ENCODE measurements around the gene ZNF507.

The ZNF507 gene

DNA sequence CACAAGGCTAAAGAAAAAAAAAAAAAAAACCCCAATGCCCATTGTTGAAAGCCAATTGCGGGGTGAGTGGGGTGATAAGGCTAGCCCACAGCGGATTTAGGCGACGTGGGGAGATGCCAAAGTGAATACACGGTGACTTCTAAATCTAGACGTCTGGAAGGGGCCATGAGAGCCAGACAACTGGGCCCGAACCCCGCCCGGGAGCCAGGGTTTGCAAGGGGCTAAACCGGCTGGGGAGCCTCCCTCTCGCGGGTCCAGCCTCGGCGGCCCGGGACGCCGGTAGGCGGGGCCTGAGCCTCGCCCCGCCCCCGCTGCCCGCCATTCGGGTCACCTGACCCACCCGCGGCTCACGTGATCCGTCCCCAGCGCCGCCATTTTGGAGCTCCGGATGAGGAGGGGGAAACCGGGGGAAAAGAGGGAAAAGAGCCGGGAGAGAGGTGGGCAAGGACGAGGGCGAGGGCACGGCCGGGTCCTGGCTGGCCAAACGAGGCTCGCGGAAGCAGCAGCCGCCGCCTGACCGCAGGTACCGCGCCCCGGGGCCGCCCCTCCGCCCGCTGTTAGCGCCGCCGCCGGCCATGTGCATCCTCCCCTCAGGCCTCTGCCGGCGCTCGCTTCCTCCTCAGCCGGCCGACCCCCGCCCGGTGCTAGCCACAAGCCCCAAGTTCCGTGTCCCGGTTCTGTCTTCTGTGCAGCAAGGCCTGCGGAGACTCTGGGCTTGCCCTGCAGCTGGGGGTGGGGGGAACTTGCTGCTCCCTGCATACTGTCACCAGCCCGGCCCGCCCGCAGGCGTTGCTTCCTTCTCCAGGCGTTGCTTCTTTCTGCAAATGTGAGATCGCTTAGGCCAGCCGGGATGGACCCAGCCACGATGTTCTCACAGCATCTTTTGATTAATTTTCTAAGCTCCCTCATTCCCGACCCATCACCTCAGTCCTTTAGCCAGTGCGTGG is at the start of gene ZNF507:
Gene ZNF507, plus strand, starts transcription at position 350 of the 947 bp plus-strand sequence. CDS start 7,221 bp downstream, outside the sequence.
- peak; percentile 59 to 74 (median 66) for DNase-seq

DNA sequence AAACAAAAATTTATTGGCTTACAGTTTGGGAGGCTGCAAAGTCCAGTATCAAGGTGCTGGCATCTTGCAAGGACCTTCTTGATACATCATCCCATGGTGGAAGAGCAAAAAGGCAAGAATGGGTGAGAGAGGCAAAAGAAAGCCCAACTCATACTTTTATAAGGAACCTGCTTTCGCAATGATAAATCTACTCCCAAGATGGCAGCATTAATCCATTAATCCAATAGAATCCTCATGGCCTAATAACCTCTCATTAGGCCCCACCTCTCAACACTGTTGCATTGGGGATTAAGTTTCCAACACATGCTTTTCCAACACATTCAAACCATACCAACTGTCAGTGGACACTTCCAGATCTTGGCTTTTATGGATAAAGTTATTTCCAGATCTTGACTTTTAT is 48.7 kb upstream of the ZNF507 start:
- no peak for DNase-seq

DNA sequence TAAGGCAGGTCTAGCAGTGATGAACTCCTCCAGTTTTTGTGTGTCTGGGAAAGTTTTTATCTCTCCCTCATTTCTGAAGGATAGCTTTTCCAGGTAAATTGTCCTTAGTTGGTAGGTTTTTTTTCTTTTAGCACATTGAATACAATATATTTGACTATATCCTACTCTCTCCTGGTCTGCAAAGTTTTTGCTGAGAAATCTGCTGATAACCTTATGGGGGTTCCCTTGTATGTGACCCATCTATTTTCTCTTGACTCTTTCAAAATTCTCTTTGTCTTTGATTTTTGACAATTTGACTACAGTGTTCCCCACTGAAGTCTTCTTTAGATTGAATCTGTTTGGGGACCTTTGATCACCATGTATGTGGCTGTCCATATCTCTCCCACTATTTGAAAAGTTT is 42.6 kb upstream of the ZNF507 start:
- no peak for DNase-seq

DNA sequence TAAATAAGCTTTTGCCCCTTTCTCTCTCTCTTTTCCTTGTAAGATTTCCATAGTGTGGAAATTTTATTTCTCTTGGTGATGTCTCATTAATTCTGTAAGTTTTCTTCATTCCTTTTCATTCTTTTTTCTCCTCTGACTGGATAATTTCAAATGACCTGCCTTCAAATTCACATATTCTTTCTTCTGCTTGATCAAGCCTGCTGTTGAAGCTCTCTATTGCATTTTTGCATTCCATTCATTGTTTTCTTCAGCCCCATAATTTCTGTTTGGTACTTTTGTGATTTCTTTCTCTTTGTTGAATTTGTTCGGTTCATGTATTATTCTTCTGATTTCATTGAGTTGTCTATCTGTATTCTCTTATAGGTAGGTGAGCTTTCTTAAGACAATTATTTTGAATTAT is 42.2 kb upstream of the ZNF507 start:
- DNase-seq, result no peak

DNA sequence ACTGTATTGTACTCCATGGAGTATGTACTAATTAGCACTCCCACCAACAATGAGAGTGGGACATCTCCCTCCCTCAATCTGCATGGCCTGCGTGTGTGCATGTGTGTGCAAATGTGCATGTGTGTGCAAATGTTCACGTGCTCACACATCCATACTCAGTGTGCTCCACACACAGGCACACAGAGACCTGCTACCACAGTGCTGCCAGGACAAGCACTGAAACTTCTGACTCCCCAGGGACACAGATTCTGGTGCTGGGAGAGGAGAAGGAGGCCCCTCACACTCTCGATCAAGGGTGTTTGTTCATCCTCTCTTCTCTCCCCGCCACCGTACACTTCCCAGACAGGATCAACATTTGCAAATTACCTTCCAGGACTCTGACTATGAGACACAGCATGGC is 37.8 kb upstream of the ZNF507 start:
- no peak for DNase-seq

DNA sequence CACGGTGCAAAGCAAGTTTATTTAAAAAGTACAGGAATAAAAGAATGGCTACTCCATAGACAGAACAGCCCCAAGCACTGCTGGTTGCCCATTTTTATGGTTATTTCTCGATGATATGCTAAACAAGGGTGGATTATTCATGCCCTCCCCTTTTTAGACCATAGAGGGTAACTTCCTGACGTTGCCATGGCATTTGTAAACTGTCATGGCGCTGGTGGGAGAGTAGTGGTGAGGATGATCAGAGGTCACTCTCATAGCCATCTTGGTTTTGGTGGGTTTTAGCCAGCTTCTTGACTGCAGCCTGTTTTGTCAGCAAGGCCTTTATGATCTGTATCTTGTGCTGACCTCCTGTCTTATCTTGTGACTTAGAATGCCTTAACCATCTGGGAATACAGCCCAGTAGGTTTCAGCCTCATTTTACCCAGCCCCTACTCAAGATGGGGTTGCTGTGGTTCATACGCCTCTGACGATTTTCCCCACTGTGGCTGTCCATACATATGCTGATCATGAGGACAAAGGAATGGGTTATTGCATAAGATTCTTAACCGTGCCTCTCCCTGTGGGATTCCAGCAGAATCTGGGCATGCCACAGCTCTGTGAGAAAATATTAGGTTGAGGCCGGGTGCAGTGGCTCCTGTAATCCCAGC is 36.9 kb upstream of the ZNF507 start:
- no peak for DNase-seq

DNA sequence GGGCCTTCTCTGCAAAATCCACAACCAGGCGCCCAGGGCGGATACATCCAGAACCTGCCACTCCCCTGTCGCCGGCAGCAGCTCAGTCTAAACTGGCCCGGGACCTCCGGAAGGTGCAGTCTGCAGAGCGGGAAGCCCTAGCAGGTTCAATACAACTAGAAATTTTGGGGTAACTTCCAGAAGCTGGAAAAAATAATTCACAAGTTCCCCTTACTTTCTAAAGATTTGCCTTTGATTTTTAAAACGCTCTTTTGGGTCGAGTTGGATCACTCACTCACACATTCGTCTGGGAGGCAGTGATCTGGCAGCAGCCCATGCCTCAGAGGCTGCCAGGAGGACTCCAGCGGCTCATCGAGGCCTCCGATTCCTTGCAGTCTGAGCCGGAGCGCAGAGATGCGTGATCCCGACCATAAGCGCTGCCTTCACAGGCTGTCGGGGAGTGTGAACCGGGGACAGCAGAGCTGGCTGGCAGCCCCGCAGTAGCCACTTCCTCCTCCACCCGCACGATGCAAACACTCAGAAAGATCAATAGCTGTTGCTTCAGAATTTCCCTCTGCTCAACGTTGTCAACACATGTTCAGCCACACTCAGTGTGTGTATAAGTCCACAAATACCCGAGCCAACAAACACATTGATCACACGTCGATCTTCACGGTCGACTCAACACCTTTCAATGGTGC is 35.6 kb upstream of the ZNF507 start:
- no peak for DNase-seq

DNA sequence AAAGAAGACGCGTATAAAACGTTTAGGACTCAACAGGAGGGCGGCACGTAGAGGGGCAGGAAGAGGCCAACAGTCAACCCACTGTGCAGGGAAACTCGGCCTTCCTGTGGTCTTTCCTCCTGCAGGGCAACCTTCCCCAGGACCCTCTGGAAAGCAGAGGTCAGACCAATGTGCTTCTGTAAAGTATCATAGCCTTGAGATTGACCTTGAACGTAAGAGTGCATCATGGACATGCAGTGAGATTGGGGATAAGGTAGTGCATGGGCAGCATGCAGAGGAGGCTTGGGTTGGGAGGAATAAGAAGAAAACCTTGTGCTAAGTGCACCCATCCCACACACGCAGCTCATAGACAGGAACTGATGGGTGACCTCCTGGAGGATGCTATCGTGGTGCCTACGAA is 34.0 kb upstream of the ZNF507 start:
- no peak for DNase-seq

DNA sequence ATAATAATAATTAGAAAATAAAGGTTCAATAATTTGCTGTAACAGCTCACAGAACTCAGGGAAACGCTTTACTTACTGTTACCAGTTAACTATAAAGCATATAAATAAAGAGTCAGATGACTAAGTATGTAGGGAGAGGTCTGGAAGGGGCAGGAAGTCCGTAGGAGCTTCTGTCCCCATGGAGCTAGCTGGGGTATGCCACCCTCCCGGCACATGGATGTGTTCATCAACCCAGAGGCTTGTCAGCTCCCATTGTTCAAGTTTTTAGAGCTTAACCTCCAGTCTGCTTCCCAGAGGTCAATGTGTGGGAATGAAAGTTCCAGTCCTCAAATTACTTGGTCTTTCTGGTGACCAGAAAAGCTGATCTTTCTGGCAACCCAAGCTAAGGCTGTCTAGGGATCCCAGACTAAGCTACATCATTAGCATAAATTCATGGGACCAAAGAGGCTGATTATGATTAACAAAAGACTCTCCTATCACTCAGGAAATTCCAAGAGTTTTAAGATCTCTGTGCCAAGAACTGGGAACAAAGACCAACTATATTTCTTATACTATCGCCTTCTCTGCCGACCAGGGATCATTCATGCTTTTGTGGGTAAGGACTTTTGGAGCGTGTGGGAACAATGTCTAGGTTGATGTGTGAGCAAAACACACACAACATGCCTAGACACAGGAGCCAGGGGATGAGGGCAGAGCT is 31.7 kb upstream of the ZNF507 start:
- DNase-seq, result no peak

DNA sequence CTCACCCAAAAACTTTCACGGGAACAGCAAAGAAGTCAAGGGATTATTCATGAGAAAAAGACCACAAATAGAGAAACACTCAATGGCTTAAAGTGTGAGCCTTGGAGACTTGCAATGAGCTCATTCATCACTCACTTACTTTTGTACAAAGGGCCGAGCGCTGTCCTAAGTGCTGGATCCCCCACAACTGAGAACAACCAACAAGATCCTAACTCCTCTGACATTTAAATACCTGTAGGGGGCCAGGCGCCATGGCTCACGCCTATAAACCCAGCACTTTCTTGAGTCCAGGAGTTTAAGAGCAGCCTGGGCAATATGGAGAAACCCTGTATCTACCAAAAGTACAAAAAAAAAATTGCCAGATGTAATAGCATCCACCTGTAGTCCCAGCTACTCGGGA is 29.4 kb upstream of the ZNF507 start:
- no peak for DNase-seq

DNA sequence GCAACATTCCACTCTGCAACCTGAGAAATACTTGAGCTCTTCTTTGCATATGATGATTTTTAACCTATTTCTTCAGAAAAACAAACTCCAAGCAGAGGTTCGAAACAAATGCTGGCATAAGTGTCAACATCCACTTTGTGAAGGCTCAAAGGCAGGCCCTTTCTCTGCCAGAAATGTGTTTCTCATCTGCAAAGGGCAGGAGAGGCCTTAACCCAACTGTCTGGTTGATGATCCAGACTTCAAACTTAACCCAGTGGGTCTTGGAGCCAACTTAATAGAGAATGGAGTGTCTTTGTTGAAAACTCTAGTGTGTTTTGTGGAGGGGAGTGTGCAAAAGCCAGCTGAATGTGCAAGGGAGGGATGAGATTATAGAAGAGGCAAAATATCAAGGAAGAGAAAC is 28.3 kb upstream of the ZNF507 start:
- no peak for DNase-seq

DNA sequence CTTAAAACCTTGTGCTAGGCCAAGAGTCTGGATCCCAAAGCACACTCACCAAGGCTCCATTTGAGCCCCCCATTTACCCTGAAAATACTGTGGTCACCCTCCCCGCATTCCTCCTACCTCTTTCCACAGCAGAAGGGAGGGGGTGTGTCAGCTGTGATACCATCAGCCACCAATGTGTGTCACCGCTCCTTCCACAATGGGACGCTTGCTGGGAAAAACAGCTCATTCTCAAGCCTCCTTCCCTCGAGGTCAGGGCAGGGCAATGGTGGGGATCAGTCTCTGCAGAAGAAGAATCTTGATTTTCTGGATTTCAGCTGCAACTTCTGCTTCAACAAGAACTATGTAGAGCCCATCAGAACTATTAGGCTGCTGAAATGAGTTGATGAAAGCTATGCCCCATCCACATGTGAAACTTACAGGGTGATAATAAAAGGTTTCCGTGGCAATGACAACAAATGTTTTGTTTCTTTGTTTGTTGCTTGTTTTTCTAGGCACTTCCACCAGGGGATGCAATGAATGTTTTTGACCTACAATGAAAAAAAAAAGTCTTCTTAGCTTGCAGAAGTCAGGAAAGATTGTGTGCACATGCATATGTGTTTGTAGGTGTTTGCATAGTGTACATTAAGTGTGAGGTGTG is 26.4 kb upstream of the ZNF507 start:
- no peak for DNase-seq

DNA sequence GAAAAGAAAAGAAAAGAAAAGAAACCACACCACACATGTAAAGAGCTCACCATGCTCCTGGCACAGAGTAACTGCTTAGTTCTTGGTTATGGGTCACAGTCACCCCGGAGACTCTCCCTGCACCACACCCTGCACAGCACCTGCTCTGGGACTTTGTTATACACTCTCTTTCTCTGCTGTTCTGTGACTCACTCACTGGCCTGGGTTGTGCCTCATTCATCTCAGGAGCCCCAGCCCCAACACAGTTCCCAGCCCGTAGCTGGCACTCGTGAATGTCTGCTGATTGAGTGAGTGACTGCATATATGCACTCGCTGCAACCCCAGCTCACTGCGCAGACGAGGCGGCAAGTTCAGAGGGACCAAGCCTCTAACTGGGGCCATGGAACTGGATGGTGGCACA is 22.9 kb upstream of the ZNF507 start:
- DNase-seq, result no peak

DNA sequence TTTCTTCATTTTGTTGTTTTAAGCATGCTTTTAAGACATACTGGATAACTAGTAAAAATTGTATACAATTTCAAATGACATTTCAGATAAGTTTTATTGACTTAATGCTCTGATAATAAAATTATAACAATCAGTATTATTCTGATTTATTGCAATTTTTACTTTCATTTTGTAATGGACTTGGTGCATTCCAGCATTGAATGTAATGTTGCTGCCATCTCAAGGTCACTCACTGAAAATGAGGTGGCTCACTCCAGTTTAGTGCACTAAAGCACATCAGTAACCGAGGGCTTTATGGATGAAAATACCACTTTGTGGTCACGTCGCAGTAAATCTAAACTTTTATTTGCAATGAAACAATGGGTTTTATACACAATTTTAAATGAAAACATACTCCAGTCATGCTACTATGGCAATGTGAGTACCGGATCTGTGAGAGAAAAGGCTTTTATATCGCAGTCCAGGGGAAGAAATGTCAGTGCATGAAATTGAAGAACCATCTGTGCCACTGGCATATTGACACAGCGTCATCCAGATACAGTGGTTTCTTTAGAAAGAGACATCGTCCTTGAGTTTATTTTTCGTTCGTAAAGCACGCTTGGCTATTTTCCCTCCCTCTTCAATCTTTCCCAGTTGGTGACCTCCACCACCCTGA is 20.7 kb upstream of the ZNF507 start:
- no peak for DNase-seq

DNA sequence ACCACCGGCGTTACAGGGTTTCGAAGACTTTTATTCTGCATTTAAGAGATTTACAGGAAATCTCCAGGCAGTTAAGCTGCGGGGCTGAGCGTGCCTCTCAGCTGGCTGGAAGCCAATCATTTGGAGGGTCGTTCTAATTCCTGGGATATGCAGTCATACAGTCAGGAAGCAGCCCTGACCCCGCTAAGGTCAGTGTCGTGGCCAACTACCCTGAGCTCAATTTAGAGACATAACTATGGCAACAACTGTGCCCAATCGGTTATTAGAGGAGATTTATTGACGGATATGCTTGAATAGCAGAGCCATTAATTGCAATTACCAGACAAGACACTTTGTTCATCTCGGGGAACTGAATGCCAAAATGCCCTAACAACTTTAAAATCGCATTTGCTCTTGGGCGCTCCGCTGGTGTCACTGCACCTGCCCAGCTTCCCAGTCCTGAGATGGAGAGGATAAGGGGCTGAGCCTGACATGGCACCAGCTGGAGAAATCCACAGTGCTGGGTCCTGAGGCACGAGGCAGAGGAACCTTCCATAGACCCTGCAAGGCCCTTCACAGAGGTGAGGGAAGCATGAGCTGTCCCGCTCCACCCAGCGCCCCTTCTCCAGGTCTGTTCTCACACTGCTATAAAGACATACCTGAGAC is 15.1 kb upstream of the ZNF507 start:
- DNase-seq, result no peak

DNA sequence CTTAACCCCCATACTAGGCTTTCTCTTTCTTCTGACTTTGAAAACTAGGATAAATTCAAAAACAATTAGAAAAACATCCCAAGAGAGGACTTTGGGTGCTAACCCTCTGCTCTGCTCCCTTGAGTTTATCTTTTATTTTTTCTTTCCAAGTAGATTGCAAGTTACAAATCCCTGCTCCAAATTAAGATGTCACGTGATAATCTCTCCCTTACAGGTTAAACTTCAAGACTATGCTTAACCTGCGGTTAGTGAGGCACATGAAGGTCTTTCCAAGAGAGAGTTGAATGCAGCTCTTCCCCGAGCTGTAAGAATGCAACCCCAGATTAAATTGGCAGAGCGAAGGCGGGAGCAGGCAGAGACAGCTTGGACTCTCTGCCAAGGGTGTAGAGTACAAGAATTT is 12.2 kb upstream of the ZNF507 start:
- DNase-seq, result no peak

DNA sequence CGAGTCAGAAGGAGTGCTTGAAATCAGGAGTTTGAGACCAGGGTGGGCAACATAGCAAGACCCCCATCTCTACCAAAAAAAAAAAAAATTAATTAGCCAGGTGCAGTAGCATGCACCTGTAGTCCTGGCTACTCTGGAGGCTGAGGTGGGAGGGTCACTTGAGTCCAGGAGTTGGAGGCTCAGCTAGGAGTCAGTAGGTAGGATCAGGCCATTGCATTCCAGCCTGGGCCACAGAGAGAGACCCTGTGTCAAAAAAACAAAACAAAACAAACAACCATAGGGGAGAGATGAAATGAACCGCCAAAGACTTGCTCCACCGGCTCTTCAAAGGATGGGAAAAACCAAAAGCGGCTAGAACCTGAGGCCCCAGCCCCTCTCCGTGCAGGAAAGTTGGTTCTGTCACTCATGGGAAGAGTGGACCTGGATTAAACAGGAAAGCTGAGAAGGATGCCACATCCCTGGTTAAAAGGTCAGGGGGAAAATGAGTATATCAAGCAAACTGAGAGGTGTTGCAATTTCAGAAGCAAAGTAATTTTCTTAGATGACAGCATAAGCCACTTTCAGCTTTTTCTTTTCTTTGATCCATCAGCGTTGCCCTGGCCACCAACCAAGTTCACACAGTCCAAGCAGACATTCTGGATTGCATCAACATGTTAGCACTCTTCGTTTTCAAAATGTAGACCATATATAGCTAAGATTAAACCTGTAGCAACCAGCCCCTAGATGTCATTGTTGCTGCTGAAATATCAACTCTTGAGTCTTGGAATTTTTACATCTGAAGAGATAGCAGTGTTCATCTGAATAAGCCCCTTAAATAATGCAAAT is 8.9 kb upstream of the ZNF507 start:
- no peak for DNase-seq

DNA sequence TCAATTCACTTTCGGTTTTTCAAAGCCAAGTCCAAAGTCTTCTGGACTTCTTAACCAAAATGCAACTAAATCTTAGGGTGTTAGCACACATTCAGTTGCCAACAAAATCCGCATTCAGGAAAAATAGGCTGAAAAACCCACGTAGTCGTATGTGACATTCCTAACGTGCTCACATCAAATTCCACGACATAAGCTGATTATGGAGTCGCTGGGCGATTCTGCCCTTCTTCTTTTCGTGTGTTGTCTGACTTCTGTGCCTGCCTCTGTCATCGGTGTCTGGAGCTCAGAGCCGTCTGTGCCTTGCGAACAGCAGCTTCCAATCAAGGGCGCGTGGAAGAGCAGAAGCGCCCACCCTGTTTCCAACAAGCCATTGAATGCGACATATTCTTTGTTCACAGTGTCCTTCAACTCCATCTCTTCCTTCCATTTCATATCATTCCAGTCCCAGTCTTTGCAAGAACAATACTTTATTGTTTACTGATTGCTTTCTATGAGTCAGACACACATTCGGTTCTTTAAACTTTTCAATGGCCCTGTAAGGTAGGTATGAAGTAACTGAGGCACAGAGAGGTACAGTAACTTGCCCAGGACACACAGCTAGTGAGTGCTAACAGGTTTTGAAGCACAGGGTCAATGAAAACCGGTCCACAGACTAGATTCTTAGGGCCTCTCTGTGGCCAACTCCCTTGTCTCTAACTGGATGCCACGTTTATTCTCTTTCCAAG is 8.2 kb upstream of the ZNF507 start:
- no peak for DNase-seq

DNA sequence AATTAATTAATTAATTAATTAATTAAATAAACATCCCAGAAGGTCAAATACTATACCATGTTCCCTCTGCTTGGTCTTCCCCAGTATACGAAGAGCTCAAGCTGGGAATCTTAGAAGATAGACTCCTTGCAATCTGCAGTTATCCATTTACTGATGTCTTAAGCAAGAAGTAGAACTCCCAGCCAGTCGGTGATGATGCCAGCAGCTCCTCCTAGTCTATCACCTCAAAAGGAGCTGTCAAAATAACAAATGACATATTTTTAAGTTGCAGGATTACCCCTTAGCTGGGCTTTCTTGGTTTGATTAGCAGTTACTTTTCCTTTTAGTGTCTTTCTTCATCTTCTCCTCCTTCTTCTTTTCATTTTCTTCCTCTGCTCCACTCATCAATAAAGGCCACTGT is 6.0 kb upstream of the ZNF507 start:
- DNase-seq, result no peak

Data from activated naive CD4-positive, alpha-beta T cell (primary cell).